Measurements from ENCODE around the gene TRIM66. TPM values are rescaled to one million over a fixed set of nuclear protein-coding genes. Genes with fewer than 3 reads are reported as not detected.

Gene TRIM66
- total and polyA plus RNA-seq, 10 of the 15 experiments (the other 5 are each of a cell fraction or from before 2014, with no cell fraction given), result 1.7 to 14.5 (median 7.4) TPM

DNA sequence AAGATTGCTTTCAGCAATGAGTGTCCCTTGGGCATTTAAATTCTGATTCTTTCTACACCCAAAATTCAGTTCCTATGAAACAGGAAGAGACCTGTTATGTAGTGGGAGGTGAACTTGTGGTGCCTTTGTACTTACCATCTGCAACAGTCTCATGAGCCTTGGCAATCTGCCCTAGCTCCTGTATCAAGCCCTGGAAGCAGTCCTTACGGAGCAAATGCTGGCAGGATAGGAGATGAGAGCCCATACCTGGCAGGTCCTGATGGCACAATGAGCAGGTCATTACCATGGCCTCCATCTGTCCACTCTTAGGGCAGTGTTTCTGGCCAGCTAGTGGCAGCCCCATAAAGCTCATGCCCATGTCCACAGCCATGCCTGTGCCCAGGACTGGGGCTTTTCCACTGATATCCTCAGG lies 10.8 kb downstream of the TRIM66 start:
- no peak overlapping the region for H3K4me3 ChIP-seq
- RAD21 ChIA-PET (ENCODE audit: unreplicated experiment), result no interaction called here
- TF ChIP-seq, protein P1, sequence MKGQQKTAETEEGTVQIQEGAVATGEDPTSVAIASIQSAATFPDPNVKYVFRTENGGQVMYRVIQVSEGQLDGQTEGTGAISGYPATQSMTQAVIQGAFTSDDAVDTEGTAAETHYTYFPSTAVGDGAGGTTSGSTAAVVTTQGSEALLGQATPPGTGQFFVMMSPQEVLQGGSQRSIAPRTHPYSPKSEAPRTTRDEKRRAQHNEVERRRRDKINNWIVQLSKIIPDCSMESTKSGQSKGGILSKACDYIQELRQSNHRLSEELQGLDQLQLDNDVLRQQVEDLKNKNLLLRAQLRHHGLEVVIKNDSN (IDR thresholded peaks at IDR 0.05; ENCODE audit: borderline replicate concordance, extremely low read length, insufficient read depth, low read depth, low read length), result no peak
- TF ChIP-seq, protein P2, sequence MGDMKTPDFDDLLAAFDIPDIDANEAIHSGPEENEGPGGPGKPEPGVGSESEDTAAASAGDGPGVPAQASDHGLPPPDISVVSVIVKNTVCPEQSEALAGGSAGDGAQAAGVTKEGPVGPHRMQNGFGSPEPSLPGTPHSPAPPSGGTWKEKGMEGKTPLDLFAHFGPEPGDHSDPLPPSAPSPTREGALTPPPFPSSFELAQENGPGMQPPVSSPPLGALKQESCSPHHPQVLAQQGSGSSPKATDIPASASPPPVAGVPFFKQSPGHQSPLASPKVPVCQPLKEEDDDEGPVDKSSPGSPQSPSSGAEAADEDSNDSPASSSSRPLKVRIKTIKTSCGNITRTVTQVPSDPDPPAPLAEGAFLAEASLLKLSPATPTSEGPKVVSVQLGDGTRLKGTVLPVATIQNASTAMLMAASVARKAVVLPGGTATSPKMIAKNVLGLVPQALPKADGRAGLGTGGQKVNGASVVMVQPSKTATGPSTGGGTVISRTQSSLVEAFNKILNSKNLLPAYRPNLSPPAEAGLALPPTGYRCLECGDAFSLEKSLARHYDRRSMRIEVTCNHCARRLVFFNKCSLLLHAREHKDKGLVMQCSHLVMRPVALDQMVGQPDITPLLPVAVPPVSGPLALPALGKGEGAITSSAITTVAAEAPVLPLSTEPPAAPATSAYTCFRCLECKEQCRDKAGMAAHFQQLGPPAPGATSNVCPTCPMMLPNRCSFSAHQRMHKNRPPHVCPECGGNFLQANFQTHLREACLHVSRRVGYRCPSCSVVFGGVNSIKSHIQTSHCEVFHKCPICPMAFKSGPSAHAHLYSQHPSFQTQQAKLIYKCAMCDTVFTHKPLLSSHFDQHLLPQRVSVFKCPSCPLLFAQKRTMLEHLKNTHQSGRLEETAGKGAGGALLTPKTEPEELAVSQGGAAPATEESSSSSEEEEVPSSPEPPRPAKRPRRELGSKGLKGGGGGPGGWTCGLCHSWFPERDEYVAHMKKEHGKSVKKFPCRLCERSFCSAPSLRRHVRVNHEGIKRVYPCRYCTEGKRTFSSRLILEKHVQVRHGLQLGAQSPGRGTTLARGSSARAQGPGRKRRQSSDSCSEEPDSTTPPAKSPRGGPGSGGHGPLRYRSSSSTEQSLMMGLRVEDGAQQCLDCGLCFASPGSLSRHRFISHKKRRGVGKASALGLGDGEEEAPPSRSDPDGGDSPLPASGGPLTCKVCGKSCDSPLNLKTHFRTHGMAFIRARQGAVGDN (IDR thresholded peaks at IDR 0.05), result no peak
- TF ChIP-seq PAX5 (IDR thresholded peaks at IDR 0.05; ENCODE audit: borderline replicate concordance, low read depth, low read length) (no peak), HDGF (IDR thresholded peaks at IDR 0.05) (no peak), POLR2A (IDR thresholded peaks at IDR 0.05; ENCODE audit: low read depth, low read length) (no peak), CHD1 (IDR thresholded peaks at IDR 0.05; ENCODE audit: low read depth, low read length) (no peak), SREBF2 (IDR thresholded peaks at IDR 0.05; ENCODE audit: low read length) (no peak)
- TF ChIP-seq, protein P3, sequence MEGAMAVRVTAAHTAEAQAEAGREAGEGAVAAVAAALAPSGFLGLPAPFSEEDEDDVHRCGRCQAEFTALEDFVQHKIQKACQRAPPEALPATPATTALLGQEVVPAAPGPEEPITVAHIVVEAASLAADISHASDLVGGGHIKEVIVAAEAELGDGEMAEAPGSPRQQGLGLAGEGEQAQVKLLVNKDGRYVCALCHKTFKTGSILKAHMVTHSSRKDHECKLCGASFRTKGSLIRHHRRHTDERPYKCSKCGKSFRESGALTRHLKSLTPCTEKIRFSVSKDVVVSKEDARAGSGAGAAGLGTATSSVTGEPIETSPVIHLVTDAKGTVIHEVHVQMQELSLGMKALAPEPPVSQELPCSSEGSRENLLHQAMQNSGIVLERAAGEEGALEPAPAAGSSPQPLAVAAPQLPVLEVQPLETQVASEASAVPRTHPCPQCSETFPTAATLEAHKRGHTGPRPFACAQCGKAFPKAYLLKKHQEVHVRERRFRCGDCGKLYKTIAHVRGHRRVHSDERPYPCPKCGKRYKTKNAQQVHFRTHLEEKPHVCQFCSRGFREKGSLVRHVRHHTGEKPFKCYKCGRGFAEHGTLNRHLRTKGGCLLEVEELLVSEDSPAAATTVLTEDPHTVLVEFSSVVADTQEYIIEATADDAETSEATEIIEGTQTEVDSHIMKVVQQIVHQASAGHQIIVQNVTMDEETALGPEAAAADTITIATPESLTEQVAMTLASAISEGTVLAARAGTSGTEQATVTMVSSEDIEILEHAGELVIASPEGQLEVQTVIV (IDR thresholded peaks at IDR 0.05; ENCODE audit: borderline replicate concordance, partially characterized antibody), result no peak
- no peaks in the 10 kb centered on the region for H3K4me1 ChIP-seq (ENCODE audit: control insufficient read depth, insufficient read depth, low read length)
- no peak overlapping the region for H3K27ac ChIP-seq (ENCODE audit: control insufficient read depth, insufficient read depth)
- no peaks in the 10 kb centered on the region for H3K79me2 ChIP-seq (ENCODE audit: control insufficient read depth, insufficient read depth, low read length)
- FAIRE-seq (no peak), ATAC-seq (no peak), DNase-seq (ENCODE audit: low read depth, low spot score) (no peak)
- H3K27me3 ChIP-seq (replicated peaks in 1 of 2; ENCODE audit: control insufficient read depth in 2 of 2, insufficient read depth in 2 of 2, low read length in 1 of 2), result no peaks in the 10 kb centered on the region
- H3K4me2 ChIP-seq (ENCODE audit: control insufficient read depth, insufficient read depth), result no peak overlapping the region
- intact Hi-C loops (cut with micrococcal nuclease; ENCODE audit: unreplicated experiment) (no loop called here), in situ Hi-C loops (cut with MboI) (no loop called here)
- H3K36me3 ChIP-seq (ENCODE audit: control insufficient read depth in 2 of 2, insufficient read depth in 2 of 2, low read length in 1 of 2), result peaks cover 5 to 15% of the 10 kb centered on the region in 2 experiments; a peak in 3 of 4 replicates
- no peaks in the 10 kb centered on the region for H3K9me3 ChIP-seq (replicated peaks; ENCODE audit: control insufficient read depth, insufficient read depth, low read length)
- H3K9ac ChIP-seq (ENCODE audit: control insufficient read depth, insufficient read depth, low read length), result no peak overlapping the region
- no peak overlapping the region for H2AFZ ChIP-seq (ENCODE audit: control insufficient read depth, low read depth, low read length)
- H4K20me1 ChIP-seq (ENCODE audit: control insufficient read depth, insufficient read depth), result no peaks in the 10 kb centered on the region
- no TSS peak for BruUV-seq (replicated peaks)
- POLR2A ChIA-PET, result no interaction called here
- SMC1A ChIA-PET (ENCODE audit: uncharacterized antibody, unreplicated experiment), result no interaction called here
- 0% methylated on average over 1 of the region's 1 CpG for WGBS (ENCODE audit: insufficient coverage, insufficient replicate concordance, low lambda C conversion rate, missing lambda C conversion rate)
- CTCF ChIA-PET, result no interaction called here

All from GM12878 (cell line).